Measurements from ENCODE around the gene ANKS6. TPM values are rescaled to one million over a fixed set of nuclear protein-coding genes. Genes with fewer than 3 reads are reported as not detected.

Gene ANKS6
- total and polyA plus RNA-seq, 2 experiments from 2014 or later = 36.9 to 59.0 TPM

DNA sequence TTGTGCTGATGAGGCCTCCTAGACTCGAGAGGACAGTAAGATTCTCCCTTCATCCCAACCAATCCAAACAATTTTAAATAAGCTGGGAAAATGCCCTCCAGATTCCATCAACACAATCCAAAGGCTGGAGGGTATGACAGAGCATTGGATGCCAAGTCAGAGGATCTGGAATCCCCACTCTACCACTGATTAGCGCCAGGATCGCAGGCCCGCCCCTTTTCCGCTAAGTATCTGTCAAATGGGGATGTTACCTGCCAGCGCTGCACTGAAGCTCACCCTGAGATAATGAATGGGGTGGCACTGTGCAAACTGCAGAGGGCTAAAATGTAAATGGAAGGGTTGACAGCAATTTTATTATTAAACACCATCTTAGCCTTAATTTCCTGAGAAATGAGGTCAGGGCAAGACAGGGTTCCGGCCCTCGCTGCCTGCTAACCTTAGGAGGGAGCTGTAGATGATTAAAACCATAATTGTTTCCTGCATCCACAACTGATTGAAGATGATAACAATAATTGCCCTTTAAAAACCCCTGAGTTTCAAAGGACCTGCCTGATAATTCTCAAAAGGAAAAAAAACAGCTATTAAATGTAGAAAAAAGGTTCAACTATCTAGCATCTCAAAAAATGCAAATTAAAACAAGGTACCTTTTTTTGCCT lies 56.0 kb downstream of the ANKS6 start:
- no peak for ATAC-seq

DNA sequence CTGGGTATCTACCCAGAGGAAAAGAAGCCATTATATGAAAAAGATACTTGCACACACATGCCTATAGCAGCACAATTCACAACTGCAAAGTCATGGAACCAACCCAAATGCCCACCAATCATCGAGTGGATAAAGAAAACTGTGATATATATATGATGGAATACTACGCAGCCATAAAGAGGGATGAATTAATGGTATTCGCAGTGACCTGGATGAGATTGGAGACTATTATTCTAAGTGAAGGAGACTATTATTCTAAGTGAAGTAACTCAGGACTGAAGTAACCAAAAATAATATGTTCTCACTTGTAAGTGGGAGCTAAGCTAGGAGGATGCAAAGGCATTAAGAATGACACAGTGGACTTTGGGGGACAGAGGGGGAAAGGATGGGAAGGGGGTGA lies 57.6 kb downstream of the ANKS6 start:
- no peaks in the 10 kb centered on the region for H3K4me1 ChIP-seq (ENCODE audit: insufficient read depth)
- H3K36me3 ChIP-seq (ENCODE audit: insufficient read depth) = peaks cover 8% of the 10 kb centered on the region
- no peaks in the 10 kb centered on the region for H3K79me2 ChIP-seq (replicated peaks; ENCODE audit: insufficient read depth)
- H3K27me3 ChIP-seq (ENCODE audit: insufficient read depth) = no peaks in the 10 kb centered on the region
- DNase-seq (ENCODE audit: low spot score) (no peak), ATAC-seq (no peak)
- no peak overlapping the region for H3K27ac Mint-ChIP-seq
- no peaks in the 10 kb centered on the region; the same call in 1 of the 3 replicates for H3K4me1 Mint-ChIP-seq
- peaks cover 15% of the 10 kb centered on the region for H3K9me3 Mint-ChIP-seq
- no peaks in the 10 kb centered on the region for H3F3A ChIP-seq (replicated peaks; ENCODE audit: low read depth)
- H3K36me3 Mint-ChIP-seq (ENCODE audit: low read depth) = peaks cover 39% of the 10 kb centered on the region
- no peak overlapping the region for H2AFZ ChIP-seq
- H4K20me1 ChIP-seq (replicated peaks; ENCODE audit: insufficient read depth) = no peaks in the 10 kb centered on the region
- H3K27me3 Mint-ChIP-seq (ENCODE audit: insufficient read depth, low read depth, poor library complexity) = peaks cover 7% of the 10 kb centered on the region
- no peak overlapping the region for H3K4me2 ChIP-seq
- no peak overlapping the region for H3K4me3 Mint-ChIP-seq
- no peak overlapping the region for H3K4me3 ChIP-seq
- H3K27ac ChIP-seq (ENCODE audit: low read depth) = no peak overlapping the region
- 0 out of 2 replicates have a peak, but pooled peaks cover 3% of the 10 kb centered on the region for H3K9me2 ChIP-seq (ENCODE audit: insufficient read depth)
- TF ChIP-seq, protein P1, sequence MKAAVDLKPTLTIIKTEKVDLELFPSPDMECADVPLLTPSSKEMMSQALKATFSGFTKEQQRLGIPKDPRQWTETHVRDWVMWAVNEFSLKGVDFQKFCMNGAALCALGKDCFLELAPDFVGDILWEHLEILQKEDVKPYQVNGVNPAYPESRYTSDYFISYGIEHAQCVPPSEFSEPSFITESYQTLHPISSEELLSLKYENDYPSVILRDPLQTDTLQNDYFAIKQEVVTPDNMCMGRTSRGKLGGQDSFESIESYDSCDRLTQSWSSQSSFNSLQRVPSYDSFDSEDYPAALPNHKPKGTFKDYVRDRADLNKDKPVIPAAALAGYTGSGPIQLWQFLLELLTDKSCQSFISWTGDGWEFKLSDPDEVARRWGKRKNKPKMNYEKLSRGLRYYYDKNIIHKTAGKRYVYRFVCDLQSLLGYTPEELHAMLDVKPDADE (IDR thresholded peaks at IDR 0.05) = no peak
- TF ChIP-seq, protein P2, sequence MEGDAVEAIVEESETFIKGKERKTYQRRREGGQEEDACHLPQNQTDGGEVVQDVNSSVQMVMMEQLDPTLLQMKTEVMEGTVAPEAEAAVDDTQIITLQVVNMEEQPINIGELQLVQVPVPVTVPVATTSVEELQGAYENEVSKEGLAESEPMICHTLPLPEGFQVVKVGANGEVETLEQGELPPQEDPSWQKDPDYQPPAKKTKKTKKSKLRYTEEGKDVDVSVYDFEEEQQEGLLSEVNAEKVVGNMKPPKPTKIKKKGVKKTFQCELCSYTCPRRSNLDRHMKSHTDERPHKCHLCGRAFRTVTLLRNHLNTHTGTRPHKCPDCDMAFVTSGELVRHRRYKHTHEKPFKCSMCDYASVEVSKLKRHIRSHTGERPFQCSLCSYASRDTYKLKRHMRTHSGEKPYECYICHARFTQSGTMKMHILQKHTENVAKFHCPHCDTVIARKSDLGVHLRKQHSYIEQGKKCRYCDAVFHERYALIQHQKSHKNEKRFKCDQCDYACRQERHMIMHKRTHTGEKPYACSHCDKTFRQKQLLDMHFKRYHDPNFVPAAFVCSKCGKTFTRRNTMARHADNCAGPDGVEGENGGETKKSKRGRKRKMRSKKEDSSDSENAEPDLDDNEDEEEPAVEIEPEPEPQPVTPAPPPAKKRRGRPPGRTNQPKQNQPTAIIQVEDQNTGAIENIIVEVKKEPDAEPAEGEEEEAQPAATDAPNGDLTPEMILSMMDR (conservative IDR thresholded peaks at IDR 0.05; ENCODE audit: low read depth in 2 of 2) = no peak
- TF ChIP-seq, protein P3, sequence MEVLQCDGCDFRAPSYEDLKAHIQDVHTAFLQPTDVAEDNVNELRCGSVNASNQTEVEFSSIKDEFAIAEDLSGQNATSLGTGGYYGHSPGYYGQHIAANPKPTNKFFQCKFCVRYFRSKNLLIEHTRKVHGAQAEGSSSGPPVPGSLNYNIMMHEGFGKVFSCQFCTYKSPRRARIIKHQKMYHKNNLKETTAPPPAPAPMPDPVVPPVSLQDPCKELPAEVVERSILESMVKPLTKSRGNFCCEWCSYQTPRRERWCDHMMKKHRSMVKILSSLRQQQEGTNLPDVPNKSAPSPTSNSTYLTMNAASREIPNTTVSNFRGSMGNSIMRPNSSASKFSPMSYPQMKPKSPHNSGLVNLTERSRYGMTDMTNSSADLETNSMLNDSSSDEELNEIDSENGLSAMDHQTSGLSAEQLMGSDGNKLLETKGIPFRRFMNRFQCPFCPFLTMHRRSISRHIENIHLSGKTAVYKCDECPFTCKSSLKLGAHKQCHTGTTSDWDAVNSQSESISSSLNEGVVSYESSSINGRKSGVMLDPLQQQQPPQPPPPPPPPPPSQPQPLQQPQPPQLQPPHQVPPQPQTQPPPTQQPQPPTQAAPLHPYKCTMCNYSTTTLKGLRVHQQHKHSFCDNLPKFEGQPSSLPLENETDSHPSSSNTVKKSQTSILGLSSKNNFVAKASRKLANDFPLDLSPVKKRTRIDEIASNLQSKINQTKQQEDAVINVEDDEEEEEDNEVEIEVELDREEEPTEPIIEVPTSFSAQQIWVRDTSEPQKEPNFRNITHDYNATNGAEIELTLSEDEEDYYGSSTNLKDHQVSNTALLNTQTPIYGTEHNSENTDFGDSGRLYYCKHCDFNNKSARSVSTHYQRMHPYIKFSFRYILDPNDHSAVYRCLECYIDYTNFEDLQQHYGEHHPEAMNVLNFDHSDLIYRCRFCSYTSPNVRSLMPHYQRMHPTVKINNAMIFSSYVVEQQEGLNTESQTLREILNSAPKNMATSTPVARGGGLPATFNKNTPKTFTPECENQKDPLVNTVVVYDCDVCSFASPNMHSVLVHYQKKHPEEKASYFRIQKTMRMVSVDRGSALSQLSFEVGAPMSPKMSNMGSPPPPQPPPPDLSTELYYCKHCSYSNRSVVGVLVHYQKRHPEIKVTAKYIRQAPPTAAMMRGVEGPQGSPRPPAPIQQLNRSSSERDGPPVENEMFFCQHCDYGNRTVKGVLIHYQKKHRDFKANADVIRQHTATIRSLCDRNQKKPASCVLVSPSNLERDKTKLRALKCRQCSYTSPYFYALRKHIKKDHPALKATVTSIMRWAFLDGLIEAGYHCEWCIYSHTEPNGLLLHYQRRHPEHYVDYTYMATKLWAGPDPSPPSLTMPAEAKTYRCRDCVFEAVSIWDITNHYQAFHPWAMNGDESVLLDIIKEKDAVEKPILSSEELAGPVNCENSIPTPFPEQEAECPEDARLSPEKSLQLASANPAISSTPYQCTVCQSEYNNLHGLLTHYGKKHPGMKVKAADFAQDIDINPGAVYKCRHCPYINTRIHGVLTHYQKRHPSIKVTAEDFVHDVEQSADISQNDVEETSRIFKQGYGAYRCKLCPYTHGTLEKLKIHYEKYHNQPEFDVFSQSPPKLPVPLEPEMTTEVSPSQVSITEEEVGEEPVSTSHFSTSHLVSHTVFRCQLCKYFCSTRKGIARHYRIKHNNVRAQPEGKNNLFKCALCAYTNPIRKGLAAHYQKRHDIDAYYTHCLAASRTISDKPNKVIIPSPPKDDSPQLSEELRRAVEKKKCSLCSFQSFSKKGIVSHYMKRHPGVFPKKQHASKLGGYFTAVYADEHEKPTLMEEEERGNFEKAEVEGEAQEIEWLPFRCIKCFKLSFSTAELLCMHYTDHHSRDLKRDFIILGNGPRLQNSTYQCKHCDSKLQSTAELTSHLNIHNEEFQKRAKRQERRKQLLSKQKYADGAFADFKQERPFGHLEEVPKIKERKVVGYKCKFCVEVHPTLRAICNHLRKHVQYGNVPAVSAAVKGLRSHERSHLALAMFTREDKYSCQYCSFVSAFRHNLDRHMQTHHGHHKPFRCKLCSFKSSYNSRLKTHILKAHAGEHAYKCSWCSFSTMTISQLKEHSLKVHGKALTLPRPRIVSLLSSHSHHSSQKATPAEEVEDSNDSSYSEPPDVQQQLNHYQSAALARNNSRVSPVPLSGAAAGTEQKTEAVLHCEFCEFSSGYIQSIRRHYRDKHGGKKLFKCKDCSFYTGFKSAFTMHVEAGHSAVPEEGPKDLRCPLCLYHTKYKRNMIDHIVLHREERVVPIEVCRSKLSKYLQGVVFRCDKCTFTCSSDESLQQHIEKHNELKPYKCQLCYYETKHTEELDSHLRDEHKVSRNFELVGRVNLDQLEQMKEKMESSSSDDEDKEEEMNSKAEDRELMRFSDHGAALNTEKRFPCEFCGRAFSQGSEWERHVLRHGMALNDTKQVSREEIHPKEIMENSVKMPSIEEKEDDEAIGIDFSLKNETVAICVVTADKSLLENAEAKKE (CRISPR knock-in tag; IDR thresholded peaks at IDR 0.05) = no peak
- TF ChIP-seq EZH2 (IDR thresholded peaks at IDR 0.05; ENCODE audit: low read depth, unreplicated experiment) (no peak), EZH2phosphoT487 (IDR thresholded peaks at IDR 0.05; ENCODE audit: unreplicated experiment) (no peak), NANOG (IDR thresholded peaks at IDR 0.05; ENCODE audit: borderline replicate concordance) (no peak), POLR2AphosphoS5 (IDR thresholded peaks at IDR 0.05; ENCODE audit: low read depth) (no peak), CREB1 (CRISPR knock-in tag; IDR thresholded peaks at IDR 0.05; ENCODE audit: low read depth) (no peak), ZNF331 (CRISPR knock-in tag; IDR thresholded peaks at IDR 0.05; ENCODE audit: low read depth) (no peak), ZNF114 (CRISPR knock-in tag; IDR thresholded peaks at IDR 0.05) (no peak)

More for the DNA sequence above, 56.0 kb downstream of the ANKS6 start:
- H3K4me3 Mint-ChIP-seq = no peak overlapping the region
- H3K9me3 Mint-ChIP-seq = peaks cover 15% of the 10 kb centered on the region
- 0 out of 2 replicates have a peak, but pooled peaks cover 3% of the 10 kb centered on the region for H3K9me2 ChIP-seq (ENCODE audit: insufficient read depth)
- peaks cover 3% of the 10 kb centered on the region for H3K27me3 Mint-ChIP-seq (ENCODE audit: insufficient read depth, low read depth, poor library complexity)
- no peak overlapping the region for H2AFZ ChIP-seq
- no peaks in the 10 kb centered on the region for H4K20me1 ChIP-seq (replicated peaks; ENCODE audit: insufficient read depth)
- no peak for TF ChIP-seq EZH2phosphoT487 (IDR thresholded peaks at IDR 0.05; ENCODE audit: unreplicated experiment)
- TF ChIP-seq NANOG (IDR thresholded peaks at IDR 0.05; ENCODE audit: borderline replicate concordance) = no peak
- no peak for TF ChIP-seq CREB1 (CRISPR knock-in tag; IDR thresholded peaks at IDR 0.05; ENCODE audit: low read depth)
- TF ChIP-seq JUNB (IDR thresholded peaks at IDR 0.05; ENCODE audit: unreplicated experiment) = no peak
- H3K27ac Mint-ChIP-seq = no peak overlapping the region
- no peaks in the 10 kb centered on the region; the same call in 1 of the 3 replicates for H3K4me1 Mint-ChIP-seq
- H3K4me2 ChIP-seq = no peak overlapping the region
- H3K4me1 ChIP-seq (ENCODE audit: insufficient read depth) = no peaks in the 10 kb centered on the region
- no peaks in the 10 kb centered on the region for H3F3A ChIP-seq (replicated peaks; ENCODE audit: low read depth)
- H3K27ac ChIP-seq (ENCODE audit: low read depth) = no peak overlapping the region
- no peaks in the 10 kb centered on the region for H3K79me2 ChIP-seq (replicated peaks; ENCODE audit: insufficient read depth)
- H3K27me3 ChIP-seq (ENCODE audit: insufficient read depth) = no peaks in the 10 kb centered on the region
- no peak overlapping the region for H3K4me3 ChIP-seq
- peaks cover 50% of the 10 kb centered on the region for H3K36me3 Mint-ChIP-seq (ENCODE audit: low read depth)
- peaks cover 14% of the 10 kb centered on the region for H3K36me3 ChIP-seq (ENCODE audit: insufficient read depth)
- DNase-seq (ENCODE audit: low spot score) = no peak
